GM18526 (cell line): ENCODE measurements around the gene FOXO1.

ENCODE experiments used
- POLR2A ChIP-seq: IDR thresholded peaks from 3 replicates; pipeline ENCODE4 v1.6.1; 2011; ENCODE audit not compliant: insufficient read length; ENCODE audit errors: extremely low read depth

Gene FOXO1

DNA sequence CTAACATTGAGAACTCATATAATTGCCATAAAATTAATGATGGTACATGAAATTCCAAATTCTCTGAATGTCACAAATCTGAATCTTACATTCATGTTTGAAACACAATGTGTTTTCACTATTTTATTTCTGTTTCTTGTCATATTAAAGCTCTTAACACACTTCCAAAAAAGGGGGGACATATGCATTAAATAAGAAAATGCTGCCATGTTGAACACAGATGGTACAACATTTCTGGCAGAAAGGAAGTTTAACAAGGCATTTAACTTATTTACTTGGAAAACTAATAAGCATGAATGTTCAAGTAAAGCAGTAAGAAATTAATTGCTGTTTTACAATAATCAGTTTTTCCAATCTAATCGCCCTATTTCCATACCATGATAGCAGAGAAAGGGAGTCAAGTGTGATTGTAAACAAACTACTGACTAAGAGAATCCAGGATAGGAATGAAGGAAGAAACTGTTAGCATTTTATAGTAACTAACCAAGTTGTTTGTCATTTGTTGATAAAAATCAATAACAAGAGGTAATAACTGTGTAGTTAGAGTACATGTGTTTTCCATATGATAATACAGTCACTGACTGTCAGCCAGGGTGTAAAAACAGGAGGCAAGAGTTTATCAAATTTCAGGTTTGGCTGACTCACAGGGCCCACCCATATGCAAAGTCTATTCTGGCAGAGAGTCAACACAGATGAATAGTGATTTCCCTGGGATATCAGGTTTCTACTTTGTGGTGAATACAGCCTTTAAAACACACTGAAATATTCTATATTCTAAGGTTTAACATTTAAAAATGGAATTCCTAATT is 5.7 kb upstream of the FOXO1 start:
- no peak for TF ChIP-seq POLR2A

GRCh38 chr13:40670307-40670706 is 3.9 kb upstream of the FOXO1 start:
- TF ChIP-seq POLR2A = no peak

DNA sequence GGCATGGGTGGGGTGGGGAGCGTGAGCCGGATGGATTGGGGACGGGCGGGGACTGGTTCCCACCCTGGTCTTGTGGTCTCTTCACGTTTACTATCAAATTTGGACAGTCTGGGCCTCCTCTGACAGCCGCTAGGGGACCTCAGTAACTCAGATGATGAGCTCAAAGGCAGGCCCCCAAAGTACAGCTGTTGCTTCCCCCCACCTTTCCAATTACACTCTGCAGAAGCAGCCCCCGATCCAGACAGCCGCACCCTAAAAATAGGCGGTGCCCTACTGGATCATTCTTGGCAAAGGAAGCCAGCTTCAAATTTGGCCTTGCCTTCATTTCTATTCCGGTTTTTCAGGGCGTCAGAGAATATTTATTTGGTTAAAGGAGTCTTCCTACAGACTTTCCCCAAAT is 1.9 kb upstream of the FOXO1 start:
- TF ChIP-seq POLR2A = no peak

GRCh38 chr13:40667622-40667978 is 1.2 kb upstream of the FOXO1 start:
- no peak for TF ChIP-seq POLR2A

DNA sequence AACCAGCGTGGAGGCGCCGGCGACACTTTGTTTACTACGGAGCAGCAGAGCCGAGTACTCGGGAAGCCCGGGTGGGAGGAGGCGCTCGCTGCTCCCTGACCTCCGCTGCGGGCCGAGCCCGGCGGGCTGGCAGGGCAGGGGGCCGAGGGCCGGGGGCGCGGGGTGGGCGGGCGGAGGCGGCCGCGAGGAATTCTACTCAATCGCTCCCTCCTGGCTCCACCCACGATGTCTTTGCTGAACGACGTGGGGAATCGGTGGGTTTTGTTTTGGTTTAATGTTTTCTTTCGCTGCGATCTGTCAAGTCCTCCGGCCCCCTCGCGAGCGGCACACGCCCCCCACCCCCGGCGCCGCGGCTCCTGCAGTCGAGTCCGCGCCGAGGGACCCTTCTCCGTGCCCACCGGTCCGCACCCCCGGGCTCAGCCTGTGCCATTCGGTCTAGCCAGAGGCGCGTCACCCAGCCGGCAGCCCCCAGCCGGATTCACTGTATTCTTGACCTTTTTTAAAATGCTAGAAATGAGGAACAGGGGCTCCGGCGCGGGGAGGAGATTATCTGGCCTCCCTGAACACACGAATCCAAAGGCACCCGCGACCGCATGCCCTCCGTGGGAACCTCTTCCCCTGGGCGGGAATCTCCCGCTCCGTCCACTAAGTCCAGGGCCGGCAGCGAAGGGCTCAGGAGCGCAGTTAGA is 636 bp upstream of the FOXO1 start:
- no peak for TF ChIP-seq POLR2A

DNA sequence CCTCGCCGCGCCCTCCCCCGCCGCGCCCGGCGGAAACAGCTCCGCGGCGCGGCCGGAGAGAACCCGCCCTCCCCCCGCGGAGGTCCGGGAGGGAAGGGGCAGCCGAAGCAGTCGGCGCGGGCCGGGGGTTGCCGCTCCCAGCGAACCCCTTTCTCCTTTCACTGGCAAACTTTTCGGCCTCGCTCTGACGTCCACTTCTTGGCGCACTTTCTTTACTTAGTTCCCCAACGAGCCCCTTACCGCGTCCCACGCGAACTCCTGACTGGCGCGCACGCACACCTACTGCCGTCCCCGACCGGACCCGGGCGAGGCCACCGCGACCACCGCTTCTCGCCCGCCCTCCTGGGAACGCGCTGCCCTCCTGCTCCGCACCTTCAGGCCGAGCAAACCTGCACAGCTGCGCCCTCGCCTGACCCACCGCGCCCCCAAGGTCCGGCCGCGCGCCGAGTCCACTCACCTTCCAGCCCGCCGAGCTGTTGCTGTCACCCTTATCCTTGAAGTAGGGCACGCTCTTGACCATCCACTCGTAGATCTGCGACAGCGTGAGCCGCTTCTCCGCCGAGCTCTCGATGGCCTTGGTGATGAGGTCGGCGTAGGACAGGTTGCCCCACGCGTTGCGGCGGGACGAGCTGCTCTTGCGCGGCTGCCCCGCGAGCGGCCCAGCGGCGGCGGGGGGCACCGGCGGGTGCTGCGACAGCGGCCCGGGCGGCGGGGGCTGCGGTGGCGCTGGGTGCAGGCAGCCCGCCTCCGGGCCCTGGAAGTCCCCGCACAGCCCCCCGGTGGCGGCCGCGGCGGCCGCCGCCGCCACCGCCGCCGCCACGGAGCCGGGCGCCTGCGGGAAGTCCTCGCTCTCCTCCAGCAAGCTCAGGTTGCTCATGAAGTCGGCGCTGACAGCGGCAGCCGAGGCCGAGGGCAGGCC is 1.1 kb downstream of the FOXO1 start:
- TF ChIP-seq POLR2A = no peak

- TF ChIP-seq POLR2A = peak; percentile 60
Measured at GRCh38 chr13:40664350-40665125, 1.9 kb downstream of the FOXO1 start.

GRCh38 chr13:40664100-40664349 is 2.4 kb downstream of the FOXO1 start:
- peak; percentile 9 for TF ChIP-seq POLR2A

- no peak for TF ChIP-seq POLR2A
Measured at GRCh38 chr13:40662866-40663265, 3.6 kb downstream of the FOXO1 start.

DNA sequence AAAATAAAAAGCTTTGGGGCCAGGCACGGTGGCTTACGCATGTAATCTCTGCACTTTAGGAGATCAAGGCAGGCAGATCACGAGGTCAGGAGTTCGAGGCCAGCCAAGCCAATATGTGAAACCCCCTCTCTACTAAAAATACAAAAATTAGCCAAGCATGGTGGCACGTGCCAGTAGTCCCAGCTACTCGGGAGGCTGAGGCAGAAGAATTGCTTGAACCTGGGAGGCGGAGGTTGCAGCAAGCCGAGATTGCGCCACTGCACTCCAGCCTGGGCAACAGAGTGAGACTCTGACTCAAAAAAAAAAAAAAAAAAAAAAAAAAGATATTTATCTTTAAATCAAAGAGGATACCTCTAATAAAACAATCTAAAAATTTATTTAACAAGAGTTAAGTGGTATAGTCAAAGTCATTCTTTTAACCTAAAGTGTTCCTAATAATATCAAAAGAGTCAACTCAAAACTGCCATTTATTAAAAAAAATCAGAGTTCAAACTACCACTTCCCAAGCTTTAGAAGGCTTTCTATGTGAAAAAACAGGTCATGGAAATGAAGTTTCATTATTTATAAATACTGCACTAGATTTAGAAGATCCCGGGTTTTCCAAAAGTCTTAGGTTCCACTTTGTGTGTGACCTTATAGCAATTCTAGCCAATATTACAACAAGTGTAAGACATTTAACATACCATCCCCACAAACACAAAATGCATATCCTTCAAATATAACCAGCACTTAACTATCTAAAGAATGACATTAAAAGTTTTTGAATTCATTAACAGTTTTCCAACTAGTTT is 4.4 kb downstream of the FOXO1 start:
- no peak for TF ChIP-seq POLR2A

GRCh38 chr13:40660692-40661091 is 5.7 kb downstream of the FOXO1 start:
- no peak for TF ChIP-seq POLR2A

- no peak for TF ChIP-seq POLR2A
Measured at GRCh38 chr13:40660141-40660664, 6.2 kb downstream of the FOXO1 start.

- no peak for TF ChIP-seq POLR2A
Measured at GRCh38 chr13:40657951-40658350, 8.5 kb downstream of the FOXO1 start.

DNA sequence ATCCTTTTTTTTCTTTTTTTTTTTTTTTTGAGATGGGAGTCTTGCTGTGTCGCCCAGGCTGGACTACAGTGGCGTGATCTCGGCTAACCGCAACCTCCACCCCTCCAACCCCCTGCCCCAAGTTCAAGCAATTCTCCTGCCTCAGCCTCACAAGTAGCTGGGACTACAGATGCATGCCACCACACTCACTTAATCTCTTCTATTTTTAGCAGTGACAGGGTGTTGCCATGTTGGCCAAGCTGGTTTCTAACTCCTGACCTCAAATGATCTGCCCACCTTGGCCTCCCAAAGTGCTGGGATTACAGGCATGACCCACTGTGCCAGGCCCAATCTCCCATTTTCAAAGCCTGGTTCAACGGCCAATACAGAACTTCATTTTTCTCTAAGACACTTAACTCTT is 9.1 kb downstream of the FOXO1 start:
- TF ChIP-seq POLR2A = no peak

- no peak for TF ChIP-seq POLR2A
Measured at GRCh38 chr13:40656358-40656757, 10.1 kb downstream of the FOXO1 start.
